Ascending aorta (tissue), 1 donor: ENCODE measurements around the gene SPOUT1. TPM values are rescaled to one million over a fixed set of nuclear protein-coding genes. Genes with fewer than 3 reads are reported as not detected.

Experiments used
- total RNA-seq: library from RNA; depleted of rRNA; stranded (reverse); fragments of >200 nt; gene quantifications from one replicate; pipeline ENCODE4 v1.1.0, GENCODE V29; 2016

The SPOUT1 gene
- total RNA-seq, 1 donor from 2014 or later = 26.5 TPM

Other genes with a start within 250 kb of the SPOUT1 start
- gene DYNC2I2, start 172.9 kb downstream of the SPOUT1 start, total RNA-seq = 49.9 TPM
- 102 TPM for gene SET, start 140.6 kb downstream of the SPOUT1 start, total RNA-seq
- 28.8 TPM for gene PKN3, start 127.3 kb downstream of the SPOUT1 start, total RNA-seq
- 49.6 TPM for gene ZDHHC12, start 105.7 kb downstream of the SPOUT1 start, total RNA-seq
- 55.5 TPM for gene ZER1, start 57.9 kb downstream of the SPOUT1 start, total RNA-seq
- 19.8 TPM for gene TBC1D13, start 42.5 kb downstream of the SPOUT1 start, total RNA-seq
- 59.4 TPM for gene ENDOG, start 11.3 kb downstream of the SPOUT1 start, total RNA-seq
- gene KYAT1, start 52.2 kb upstream of the SPOUT1 start, total RNA-seq = 4.9 TPM
- gene LRRC8A, start 52.3 kb upstream of the SPOUT1 start, total RNA-seq = 227 TPM
- gene PHYHD1, start 91.2 kb upstream of the SPOUT1 start, total RNA-seq = 46.1 TPM
- gene DOLK, start 117.8 kb upstream of the SPOUT1 start, total RNA-seq = 5.0 TPM
- 45.0 TPM for gene NUP188, start 117.9 kb upstream of the SPOUT1 start, total RNA-seq
- 138 TPM for gene SH3GLB2, start 198.5 kb upstream of the SPOUT1 start, total RNA-seq
- gene MIGA2, start 206.8 kb upstream of the SPOUT1 start, total RNA-seq = 39.9 TPM